Measurements from ENCODE around the gene CBR1. TPM values are rescaled to one million over a fixed set of nuclear protein-coding genes. Genes with fewer than 3 reads are reported as not detected.
A peak's percentile ranks its signal among the peaks of the same experiment; 100 is the strongest.

CBR1 gene
- total and polyA plus RNA-seq, 2 of the 8 experiments (the other 6 are each of a cell fraction or from before 2014, with no cell fraction given): 1.8 to 207 TPM

- H3K4ac ChIP-seq (replicated peaks; ENCODE audit: insufficient read length, low read depth, low read length): no peak overlapping the region
- peak overlapping the region; percentile 42 to 82 (median 66) for H3K4me3 ChIP-seq (ENCODE audit: extremely low read depth in 1 of 4, insufficient read depth in 2 of 4, low read depth in 3 of 4, low read length in 4 of 4)
- H3K23ac ChIP-seq (ENCODE audit: insufficient read length): no peak overlapping the region
- H3K79me2 ChIP-seq (ENCODE audit: control insufficient read depth in 1 of 2, insufficient read depth in 2 of 2, low read length in 2 of 2): peaks cover 0 to 31% of the 10 kb centered on the region in 2 experiments; a peak in 2 of 4 replicates
- H3K4me2 ChIP-seq (ENCODE audit: insufficient read depth in 1 of 2, low read depth in 2 of 2, low read length in 2 of 2): peak overlapping the region; percentile 98
- H4K8ac ChIP-seq (ENCODE audit: extremely low read depth, insufficient read depth, low read length): no peak overlapping the region
- H2BK12ac ChIP-seq (ENCODE audit: low read depth, low read length): peak overlapping the region; percentile 99
- H2AK5ac ChIP-seq (ENCODE audit: low read depth, low read length): peak overlapping the region; percentile 53; the same call in 1 of the 2 replicates
- DNase-seq (ENCODE audit: low read depth in 1 of 2, low spot score in 2 of 2): no peak
- peak overlapping the region; percentile 36 to 82 (median 74) for H3K9ac ChIP-seq (replicated peaks in 1 of 4; ENCODE audit: extremely low read depth in 1 of 4, low read depth in 3 of 4, low read length in 3 of 4)
- H3K14ac ChIP-seq (ENCODE audit: insufficient read length): no peak overlapping the region
- H3K79me1 ChIP-seq (ENCODE audit: low read depth, low read length): no peaks in the 10 kb centered on the region
- no peak for FAIRE-seq
- no peak overlapping the region for H4K5ac ChIP-seq (ENCODE audit: insufficient read length, low read depth, low read length)
- peaks cover 3 to 9% of the 10 kb centered on the region in 2 experiments; a peak in 1 of 4 replicates for H3K9me3 ChIP-seq (ENCODE audit: insufficient read depth in 2 of 2, low read depth in 1 of 2, low read length in 1 of 2)
- peaks cover 6% of the 10 kb centered on the region for H3K23me2 ChIP-seq (ENCODE audit: low read depth, low read length)
- H2BK120ac ChIP-seq (replicated peaks; ENCODE audit: low read depth, low read length): no peak overlapping the region
- peaks cover 0 to 29% (median 13%) of the 10 kb centered on the region in 4 experiments; a peak in 5 of 8 replicates for H3K36me3 ChIP-seq (ENCODE audit: control insufficient read depth in 2 of 4, insufficient read depth in 4 of 4, low read length in 3 of 4)
- no peaks in the 10 kb centered on the region for H4K20me1 ChIP-seq (replicated peaks in 1 of 2; ENCODE audit: control insufficient read depth in 1 of 2, insufficient read depth in 2 of 2, low read length in 2 of 2)
- POLR2A ChIA-PET (ENCODE audit: partially characterized antibody): interaction anchor here (0.9 to 2.6 kb wide), 7 partner anchors 9 to 72 kb away, joined by 3 to 21 read pairs (median 4); partner anchors contain the start of gene SETD4
- H4K91ac ChIP-seq (replicated peaks; ENCODE audit: insufficient read length, low read length): peak overlapping the region; percentile 63
- peak overlapping the region; percentile 97; the same call in 1 of the 2 replicates for H2BK15ac ChIP-seq (ENCODE audit: low read length)
- WGBS, 2 experiments (ENCODE audit: extremely low coverage in 1 of 2, insufficient coverage in 1 of 2, insufficient read length in 1 of 2, insufficient replicate concordance in 2 of 2, low coverage in 1 of 2, low lambda C conversion rate in 2 of 2, missing lambda C conversion rate in 1 of 2): 16% methylated on average over 2 of the region's 4 CpGs; no CpG with 5 or more reads in 1 of the 2 experiments
- H3K4me1 ChIP-seq (replicated peaks in 1 of 4; ENCODE audit: control insufficient read depth in 3 of 4, insufficient read depth in 4 of 4, low read length in 3 of 4): peaks cover 0 to 14% (median 6%) of the 10 kb centered on the region in 4 experiments; a peak in 5 of 7 replicates
- H2AFZ ChIP-seq (ENCODE audit: low read length): peak overlapping the region; percentile 34; the same call in 1 of the 2 replicates
- H3K18ac ChIP-seq (ENCODE audit: extremely low read depth, low read length): peak overlapping the region; percentile 98
- no peak overlapping the region for H3K56ac ChIP-seq (replicated peaks; ENCODE audit: insufficient read length, low read depth, low read length)
- H3K27ac ChIP-seq (ENCODE audit: low read depth, low read length): peak overlapping the region; percentile 61; the same call in 1 of the 2 replicates
- no peaks in the 10 kb centered on the region for H3K27me3 ChIP-seq (replicated peaks in 1 of 4; ENCODE audit: control insufficient read depth in 3 of 4, extremely low read depth in 1 of 4, insufficient read depth in 3 of 4, low read length in 3 of 4)
- CTCF ChIA-PET (ENCODE audit: partially characterized antibody): interaction anchor here (0.6 to 3.2 kb wide), 22 partner anchors 9 to 1212 kb away, joined by 3 to 14 read pairs (median 4); partner anchors contain the start of gene SETD4
- peak overlapping the region; percentile 97 for H2BK5ac ChIP-seq (ENCODE audit: low read depth, low read length)
- H2BK20ac ChIP-seq (ENCODE audit: low read length): peak overlapping the region; percentile 98; the same call in 1 of the 2 replicates
- no peak for TF ChIP-seq EP300 (IDR thresholded peaks at IDR 0.05; ENCODE audit: borderline replicate concordance in 1 of 2, low read depth in 2 of 2, low read length in 2 of 2)
Observed at GRCh38 chr21:36105327-36105842, 35.6 kb downstream of the CBR1 start.

Data from H1 (cell line).